Sigmoid colon (tissue), 7 donors: ENCODE data around the gene MPV17. TPM values are rescaled to one million over a fixed set of nuclear protein-coding genes. Genes with fewer than 3 reads are reported as not detected.

Experiments used
- DNase-seq: peaks from one replicate; pipeline ENCODE4 v3.0.0-alpha.2; 2019
- H3K27ac ChIP-seq, 4 donors: fragments of 200-600 bp; sonication (generic); one replicate each; pipeline ENCODE4 v1.5.1; 2016 to 2019; ENCODE audit warnings: mild to moderate bottlenecking in 1 of 4
- H3K27me3 ChIP-seq, 3 donors: fragments of 200-600 bp; sonication (generic); one replicate each; pipeline ENCODE4 v1.5.1; 2019; ENCODE audit warnings: mild to moderate bottlenecking in 1 of 3
- H3K36me3 ChIP-seq, 4 donors: fragments of 200-600 bp; sonication (generic); one replicate each; pipeline ENCODE4 v1.5.1; 2016 to 2019
- H3K4me1 ChIP-seq, 4 donors: fragments of 200-600 bp; sonication (generic); one replicate each; pipeline ENCODE4 v1.5.1; 2017 to 2019
- H3K4me3 ChIP-seq, 4 donors: fragments of 200-600 bp; sonication (generic); one replicate each; pipeline ENCODE4 v1.5.1; 2017 to 2019; ENCODE audit warnings: mild to moderate bottlenecking in 2 of 4, moderate library complexity in 1 of 4
- H3K9me3 ChIP-seq, 4 donors: fragments of 200-600 bp in 3 of 4; sonication (generic) in 3 of 4; one replicate each; pipeline versions ENCODE4 v1.5.1 to v1.6.1; 2013 to 2019
- EP300 ChIP-seq, 4 donors: sonication (generic); formaldehyde crosslinking; IDR thresholded peaks; one replicate each; pipeline ENCODE4 v1.6.1; 2017; ENCODE audit warnings: antibody characterized with exemption in 4 of 4
- POLR2A ChIP-seq, 2 donors: fragments of 450-650 bp; IDR thresholded peaks; one replicate each; pipeline ENCODE4 v1.6.1; 2016; ENCODE audit warnings: antibody characterized with exemption in 2 of 2, mild to moderate bottlenecking in 2 of 2, moderate library complexity in 2 of 2
- POLR2AphosphoS5 ChIP-seq, 4 donors: sonication (generic); formaldehyde crosslinking; IDR thresholded peaks; one replicate each; pipeline ENCODE4 v1.6.1; 2017; ENCODE audit warnings: antibody characterized with exemption in 4 of 4
- WGBS, 2 donors: extraction: QIAGEN DNeasy Blood & Tissue Kit; methylation state at CpG; one replicate each; pipeline ENCODE4 v1.1.7; 2013; 5-methylcytosine and 5-hydroxymethylcytosine counted together
- intact Hi-C: fragments of 100-400 bp; cut with DNase I; formaldehyde crosslinking; loops from one replicate; pipeline ENCODE4 v1.15.1; 2023
- polyA plus RNA-seq, 3 donors: library from polyadenylated mRNA; stranded (reverse); fragments of 200-250 nt; gene quantifications; one replicate each; pipeline ENCODE4 v1.2.3, GENCODE V29; 2013
- total RNA-seq, 4 donors: library from RNA; depleted of rRNA; stranded (reverse); fragments of >200 nt; gene quantifications; one replicate each; pipeline ENCODE4 v1.1.0, GENCODE V29; 2016
- TF ChIP-seq, protein P1 (sequence below), 4 experiments: fragments of 450-650 bp in 3 of 4; fragments of 200-600 bp in 1 of 4; IDR thresholded peaks; one replicate each; pipeline ENCODE4 v1.5.1; 2016 to 2019; ENCODE audit warnings: antibody characterized with exemption in 4 of 4, mild to moderate bottlenecking in 3 of 4, moderate library complexity in 2 of 4
- donor health status: healthy with polysubstance abuse.
- donor health status: Bipolar disorder and iron deficiency.
- donor health status: healthy.

MPV17 gene
- total and polyA plus RNA-seq, 7 donors, result 22.2 to 68.6 (median 59.9) TPM

- H3K36me3 ChIP-seq, result peaks cover under 1 to 11% (median 4%) of the 10 kb centered on the region in 4 donors
- intact Hi-C loops, result no loop called here
These were observed 6.1 kb downstream of the MPV17 start for GRCh38 chr2:27316655-27317412.

GRCh38 chr2:27315122-27315521 lies 7.8 kb downstream of the MPV17 start:
- H3K36me3 ChIP-seq, result peaks cover 4 to 16% (median 8%) of the 10 kb centered on the region in 4 donors
- WGBS, 2 donors, result 87 to 89% methylated on average over 8 of the region's 8 CpGs
- H3K9me3 ChIP-seq, result no peaks in the 10 kb centered on the region
- H3K27me3 ChIP-seq, result no peaks in the 10 kb centered on the region
- no peaks in the 10 kb centered on the region for H3K4me1 ChIP-seq
- no peak overlapping the region for H3K27ac ChIP-seq
- no peak for DNase-seq
- intact Hi-C loops, result no loop called here
- H3K4me3 ChIP-seq, result no peak overlapping the region
- TF ChIP-seq POLR2A (IDR thresholded peaks at IDR 0.05) (no peak), EP300 (IDR thresholded peaks at IDR 0.05) (no peak), POLR2AphosphoS5 (IDR thresholded peaks at IDR 0.05) (no peak)
- TF ChIP-seq, protein P1, sequence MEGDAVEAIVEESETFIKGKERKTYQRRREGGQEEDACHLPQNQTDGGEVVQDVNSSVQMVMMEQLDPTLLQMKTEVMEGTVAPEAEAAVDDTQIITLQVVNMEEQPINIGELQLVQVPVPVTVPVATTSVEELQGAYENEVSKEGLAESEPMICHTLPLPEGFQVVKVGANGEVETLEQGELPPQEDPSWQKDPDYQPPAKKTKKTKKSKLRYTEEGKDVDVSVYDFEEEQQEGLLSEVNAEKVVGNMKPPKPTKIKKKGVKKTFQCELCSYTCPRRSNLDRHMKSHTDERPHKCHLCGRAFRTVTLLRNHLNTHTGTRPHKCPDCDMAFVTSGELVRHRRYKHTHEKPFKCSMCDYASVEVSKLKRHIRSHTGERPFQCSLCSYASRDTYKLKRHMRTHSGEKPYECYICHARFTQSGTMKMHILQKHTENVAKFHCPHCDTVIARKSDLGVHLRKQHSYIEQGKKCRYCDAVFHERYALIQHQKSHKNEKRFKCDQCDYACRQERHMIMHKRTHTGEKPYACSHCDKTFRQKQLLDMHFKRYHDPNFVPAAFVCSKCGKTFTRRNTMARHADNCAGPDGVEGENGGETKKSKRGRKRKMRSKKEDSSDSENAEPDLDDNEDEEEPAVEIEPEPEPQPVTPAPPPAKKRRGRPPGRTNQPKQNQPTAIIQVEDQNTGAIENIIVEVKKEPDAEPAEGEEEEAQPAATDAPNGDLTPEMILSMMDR (IDR thresholded peaks at IDR 0.05), result no peak

More at GRCh38 chr2:27316655-27317412, 6.1 kb downstream of the MPV17 start:
- Histone ChIP-seq H3K27me3 (no peaks in the 10 kb centered on the region), H3K9me3 (no peaks in the 10 kb centered on the region), H3K4me3 (no peak overlapping the region), H3K27ac (no peak overlapping the region), H3K4me1 (peaks cover 0 to 14% (median 6%) of the 10 kb centered on the region in 4 donors)
- WGBS, 2 donors, result 74 to 82% methylated on average over 12 of the region's 12 CpGs
- TF ChIP-seq EP300 (IDR thresholded peaks at IDR 0.05) (no peak), POLR2A (IDR thresholded peaks at IDR 0.05) (no peak), POLR2AphosphoS5 (IDR thresholded peaks at IDR 0.05) (no peak)
- TF ChIP-seq, protein P1 (IDR thresholded peaks at IDR 0.05), result no peak
- DNase-seq, result no peak

DNA sequence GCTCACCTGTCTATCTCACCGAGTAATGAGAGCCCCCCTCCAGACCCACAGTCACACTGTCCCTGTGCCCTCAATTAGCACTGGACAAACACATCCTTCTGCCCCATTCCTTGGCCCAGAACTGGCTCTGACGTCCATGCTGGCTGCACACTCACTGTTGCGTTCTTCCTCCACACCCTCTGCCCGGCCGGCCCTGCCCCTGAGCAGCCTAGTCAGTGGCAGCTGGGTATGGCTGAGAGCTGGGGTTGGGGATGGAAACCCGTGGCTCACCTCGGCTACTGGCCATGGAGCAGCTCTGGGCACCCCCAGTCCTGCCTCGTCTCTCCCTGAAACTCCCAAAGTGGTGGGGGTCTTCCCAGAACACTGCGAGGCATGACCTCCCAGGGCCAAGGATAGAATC lies 8.2 kb downstream of the MPV17 start:
- peaks cover 4 to 20% (median 10%) of the 10 kb centered on the region in 4 donors for H3K36me3 ChIP-seq
- no peak for DNase-seq
- H3K27ac ChIP-seq, result no peak overlapping the region
- WGBS, 2 donors, result 93% methylated on average over 9 of the region's 9 CpGs
- H3K27me3 ChIP-seq, result no peaks in the 10 kb centered on the region
- no peaks in the 10 kb centered on the region for H3K9me3 ChIP-seq
- intact Hi-C loops, result no loop called here
- H3K4me3 ChIP-seq, result no peak overlapping the region
- TF ChIP-seq POLR2AphosphoS5 (IDR thresholded peaks at IDR 0.05), result no peak
- TF ChIP-seq EP300 (IDR thresholded peaks at IDR 0.05), result no peak
- TF ChIP-seq, protein P1 (IDR thresholded peaks at IDR 0.05), result no peak
- no peak for TF ChIP-seq POLR2A (IDR thresholded peaks at IDR 0.05)
- H3K4me1 ChIP-seq, result no peaks in the 10 kb centered on the region

GRCh38 chr2:27313882-27314645 lies 8.8 kb downstream of the MPV17 start:
- Histone ChIP-seq H3K9me3 (no peaks in the 10 kb centered on the region), H3K4me1 (no peaks in the 10 kb centered on the region), H3K4me3 (no peak overlapping the region), H3K27ac (no peak overlapping the region), H3K36me3 (peaks cover 4 to 25% (median 12%) of the 10 kb centered on the region in 4 donors), H3K27me3 (peaks cover 0 to 6% (median 0%) of the 10 kb centered on the region in 3 donors)
- WGBS, 2 donors, result 93 to 94% methylated on average over 8 of the region's 8 CpGs
- no peak for DNase-seq
- intact Hi-C loops, result no loop called here
- TF ChIP-seq, protein P1 (IDR thresholded peaks at IDR 0.05), result no peak
- TF ChIP-seq EP300 (IDR thresholded peaks at IDR 0.05) (no peak), POLR2A (IDR thresholded peaks at IDR 0.05) (no peak), POLR2AphosphoS5 (IDR thresholded peaks at IDR 0.05) (no peak)
